GM19025 (cell line): ENCODE measurements around the gene LCP1.
A peak's percentile ranks its signal among the peaks of the same experiment; 100 is the strongest.
"Not testable (repeated sequence)": the region's sequence is repeated elsewhere in the genome, so short reads cannot be mapped to it uniquely, and the experiment has no call there.

ENCODE experiments used
- ATAC-seq: cut with Tn5 transposase; IDR thresholded peaks from one replicate; pipeline ENCODE4 v1.9.1; 2021; ENCODE audit warnings: mild to moderate bottlenecking, low read depth, moderate library complexity; ENCODE audit not compliant: unreplicated experiment

LCP1 gene

DNA sequence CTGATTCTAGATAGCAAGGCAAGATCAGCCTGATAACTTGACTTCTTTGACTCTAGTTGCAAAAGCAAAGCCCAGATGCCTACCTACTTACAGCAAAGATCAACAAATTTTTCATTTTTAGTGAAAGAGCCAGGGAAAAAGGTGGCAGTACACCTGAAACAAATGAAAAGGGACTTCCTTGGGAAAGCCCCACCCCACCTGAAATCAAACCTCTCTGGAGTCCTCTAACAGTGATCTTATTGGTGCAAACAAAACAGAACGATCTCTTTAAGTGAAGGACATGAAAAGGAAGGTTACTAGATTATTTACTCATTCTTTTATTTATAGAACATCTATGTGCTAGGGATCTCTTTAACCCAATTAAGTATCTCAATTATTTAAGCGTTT lies 507 bp upstream of the LCP1 start:
- ATAC-seq = no peak

DNA sequence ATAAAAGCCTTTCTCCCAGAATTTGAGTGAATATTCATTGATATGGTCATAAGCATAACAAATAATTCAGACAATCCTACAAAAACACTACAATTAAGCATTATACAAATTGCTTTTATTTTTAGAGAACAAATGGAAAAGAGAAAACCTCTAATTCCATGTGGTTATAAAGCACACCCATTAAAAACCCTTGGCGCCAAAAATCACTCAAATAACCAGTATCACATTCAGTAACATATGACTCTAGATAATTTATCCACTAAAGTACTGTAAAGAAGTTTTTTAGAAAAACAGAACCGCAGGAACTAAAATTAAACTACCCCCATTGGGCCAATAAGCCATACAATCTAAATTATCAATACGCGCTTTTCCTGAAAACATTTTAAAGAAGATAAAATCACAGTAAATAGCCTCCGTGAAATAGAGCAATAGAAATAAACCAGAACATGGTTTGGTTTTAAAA lies 569 bp downstream of the LCP1 start:
- no peak for ATAC-seq

DNA sequence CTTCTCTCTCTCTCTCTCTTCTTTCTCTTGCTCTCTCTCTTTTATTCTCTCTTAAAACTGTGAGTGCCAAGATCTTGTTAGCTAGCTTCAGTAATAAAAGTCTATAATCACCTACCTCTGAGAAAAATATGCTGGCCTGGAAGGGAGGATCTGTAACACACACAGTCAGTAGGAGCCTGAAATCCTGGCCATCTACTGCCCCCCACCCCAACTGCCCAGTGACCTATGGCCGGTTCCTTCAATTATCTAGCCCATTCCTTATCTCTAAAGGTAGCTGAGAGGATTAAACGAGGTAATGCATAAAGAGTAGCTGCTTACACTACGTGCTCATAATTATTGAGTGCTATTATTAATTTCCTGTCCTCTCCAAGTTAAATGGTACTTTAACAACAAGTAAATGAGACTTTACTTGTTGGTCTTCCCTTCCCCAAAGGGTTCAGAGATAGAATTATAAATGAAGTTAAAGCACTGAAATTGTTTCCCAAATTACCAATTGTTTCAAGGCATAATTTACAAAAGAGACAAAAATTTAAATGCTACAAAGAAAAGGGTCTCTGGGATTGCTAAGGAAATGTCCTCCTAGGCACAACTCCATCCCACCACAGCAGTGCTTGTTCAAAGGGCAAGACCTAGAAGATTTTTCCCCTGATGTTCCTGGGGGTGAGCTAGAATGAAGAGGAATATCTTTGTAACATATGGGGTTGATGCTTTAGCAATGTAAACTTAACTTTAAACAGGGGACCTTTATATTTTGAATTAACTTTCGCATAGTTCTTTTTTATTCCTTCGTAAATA lies 1.8 kb downstream of the LCP1 start:
- ATAC-seq = no peak

DNA sequence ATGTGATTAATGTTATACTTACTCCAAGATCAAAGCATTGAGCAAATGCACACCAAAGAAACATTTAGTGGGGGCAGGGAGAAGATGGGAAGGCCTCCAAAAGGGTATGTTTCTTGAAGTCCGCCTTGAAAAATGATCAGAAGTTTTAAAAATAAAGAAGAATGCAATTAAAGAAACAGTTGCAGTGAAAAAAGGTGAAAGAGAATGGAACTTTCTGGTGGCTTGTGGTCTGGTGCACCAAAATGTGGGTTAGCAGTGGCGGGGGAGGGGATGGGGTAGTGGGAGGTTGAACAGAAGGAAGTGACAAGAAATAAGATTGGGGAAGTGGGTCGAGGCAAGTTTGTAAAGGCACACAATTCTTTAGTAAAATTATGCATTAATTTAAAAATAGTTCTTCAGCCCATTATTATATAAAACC lies 2.5 kb downstream of the LCP1 start:
- no peak for ATAC-seq

DNA sequence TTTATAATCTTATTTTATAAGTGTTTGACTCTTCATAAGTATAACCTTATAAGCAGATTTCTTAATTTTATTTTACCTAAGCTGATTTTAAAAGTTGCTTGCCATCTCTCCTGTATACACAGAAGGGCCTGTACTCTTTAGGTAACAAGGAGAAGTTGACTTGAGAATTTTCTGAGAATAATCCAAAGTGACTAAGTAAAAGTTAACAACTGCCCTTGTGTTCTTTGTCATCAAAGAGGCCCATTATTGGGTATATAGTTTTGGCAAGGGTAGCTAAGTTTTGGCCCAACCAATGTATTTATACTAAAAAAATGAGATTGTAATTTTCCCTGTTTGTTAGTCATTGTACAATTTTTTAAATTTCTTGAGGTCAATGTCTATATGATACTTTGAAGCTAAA lies 3.2 kb downstream of the LCP1 start:
- ATAC-seq = no peak

DNA sequence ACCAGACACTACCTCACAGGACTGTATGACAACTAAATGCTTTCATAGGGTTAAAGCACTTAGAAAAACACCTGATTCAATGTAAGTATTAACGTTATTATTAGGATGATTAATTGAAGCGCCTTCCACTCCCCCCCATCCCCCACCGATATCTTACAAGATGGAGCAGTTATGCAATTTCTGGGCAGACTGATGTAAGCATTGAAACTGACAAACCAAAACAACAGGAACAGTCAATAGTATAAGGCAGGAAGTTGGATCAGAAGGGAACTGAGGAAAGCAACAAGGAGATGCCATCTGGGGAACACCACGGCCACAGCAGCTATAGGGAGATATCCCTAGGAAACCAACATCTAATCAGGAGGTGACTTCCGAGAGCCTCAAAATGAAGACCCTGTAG lies 3.8 kb downstream of the LCP1 start:
- no peak for ATAC-seq

DNA sequence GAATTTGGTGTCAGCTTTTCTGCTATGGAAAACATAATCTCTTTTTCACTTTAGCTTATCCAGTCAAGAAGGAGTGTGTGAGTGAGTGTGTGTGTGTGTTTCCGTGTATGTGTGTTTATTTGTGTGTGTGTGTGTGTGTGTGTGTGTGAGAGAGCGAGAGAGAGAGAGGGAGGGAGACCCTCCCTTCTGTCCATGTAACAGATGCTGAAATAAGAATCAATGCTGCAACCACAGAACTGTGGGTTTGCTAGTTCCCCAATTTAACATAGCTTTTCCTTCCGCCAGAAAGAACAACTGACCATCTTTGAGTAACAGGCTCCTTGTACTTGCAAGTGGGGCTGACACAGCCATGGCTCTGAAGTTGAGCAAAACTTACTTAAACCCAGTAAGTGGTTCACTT lies 5.2 kb downstream of the LCP1 start:
- peak; percentile 37 for ATAC-seq

DNA sequence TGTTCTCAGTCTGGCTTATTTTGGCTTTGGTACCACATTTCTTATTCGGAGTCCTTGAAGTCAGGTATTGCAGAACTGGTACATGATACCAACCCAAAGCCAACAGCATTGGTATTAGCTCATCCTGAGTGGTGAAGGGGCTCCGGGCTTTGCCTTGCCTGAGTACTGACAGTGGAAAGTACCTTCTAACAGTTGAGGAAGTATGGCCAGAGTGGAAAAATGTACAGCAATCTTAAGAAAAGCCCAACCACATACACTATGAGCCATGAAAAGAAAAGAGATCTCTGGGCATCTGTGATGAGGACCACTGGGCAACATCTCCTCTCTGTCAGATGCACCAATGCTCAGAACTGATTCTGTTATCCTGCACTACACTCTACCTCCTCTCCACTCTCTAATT lies 8.3 kb downstream of the LCP1 start:
- no peak for ATAC-seq

DNA sequence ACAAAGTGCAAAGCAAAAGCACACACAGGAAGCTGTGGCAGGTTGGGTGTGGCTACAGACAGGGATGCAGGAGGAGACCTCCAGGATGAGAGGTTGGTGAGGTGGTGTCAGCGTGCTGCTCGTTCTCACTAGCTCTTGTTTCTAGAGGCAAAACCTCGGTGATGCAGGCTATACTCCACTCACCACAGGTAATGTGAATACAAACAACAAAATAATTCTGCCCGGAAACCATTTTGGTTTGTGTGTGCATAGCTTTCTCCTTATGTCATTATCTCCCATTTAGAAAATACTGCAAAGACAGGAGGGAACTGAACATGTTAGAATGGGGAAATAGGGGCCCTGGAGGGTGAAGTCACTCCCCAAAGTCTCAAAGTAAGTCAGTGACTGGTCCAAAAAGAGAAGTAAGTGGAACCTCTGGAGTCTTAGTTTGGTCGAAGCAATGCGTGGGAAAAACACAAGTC lies 9.4 kb downstream of the LCP1 start:
- no peak for ATAC-seq

DNA sequence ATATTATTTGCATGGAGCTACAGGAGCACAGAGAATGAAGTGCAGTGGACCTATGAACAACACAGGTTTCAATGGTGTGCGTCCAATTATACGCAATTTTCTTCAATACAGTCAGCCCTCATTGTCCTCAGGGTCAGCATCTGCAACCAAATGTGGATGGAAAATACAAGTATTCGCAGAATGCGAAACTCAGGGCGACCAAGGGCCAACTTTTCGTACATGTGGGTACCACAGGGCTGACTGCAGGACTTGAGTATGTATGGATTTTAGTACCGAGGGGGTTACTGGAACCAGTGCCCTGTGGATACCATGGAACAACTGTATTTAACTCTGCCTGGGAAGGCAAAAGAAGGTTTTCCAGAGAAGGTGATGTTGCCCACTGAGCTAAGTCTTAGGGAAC lies 10.2 kb downstream of the LCP1 start:
- ATAC-seq = no peak

DNA sequence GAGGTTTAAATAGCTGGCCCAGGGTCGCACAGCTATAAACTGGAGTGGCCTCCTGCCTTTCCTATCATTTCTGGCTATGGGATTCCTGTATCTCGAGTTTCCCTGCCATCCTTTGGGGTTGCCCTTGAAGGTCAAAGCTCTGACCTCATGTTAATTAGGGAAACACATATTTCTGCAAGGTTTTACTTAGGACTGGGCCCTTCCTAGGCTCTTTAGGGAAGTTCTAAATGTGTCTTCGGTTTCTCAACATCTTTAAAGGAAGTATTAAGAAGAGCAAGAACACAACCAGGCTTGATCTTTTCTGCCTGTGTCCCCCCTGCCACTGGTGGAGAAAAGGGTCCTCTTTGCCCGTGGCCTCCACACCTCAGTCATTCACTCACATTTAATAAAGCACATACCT lies 10.8 kb downstream of the LCP1 start:
- no peak for ATAC-seq

DNA sequence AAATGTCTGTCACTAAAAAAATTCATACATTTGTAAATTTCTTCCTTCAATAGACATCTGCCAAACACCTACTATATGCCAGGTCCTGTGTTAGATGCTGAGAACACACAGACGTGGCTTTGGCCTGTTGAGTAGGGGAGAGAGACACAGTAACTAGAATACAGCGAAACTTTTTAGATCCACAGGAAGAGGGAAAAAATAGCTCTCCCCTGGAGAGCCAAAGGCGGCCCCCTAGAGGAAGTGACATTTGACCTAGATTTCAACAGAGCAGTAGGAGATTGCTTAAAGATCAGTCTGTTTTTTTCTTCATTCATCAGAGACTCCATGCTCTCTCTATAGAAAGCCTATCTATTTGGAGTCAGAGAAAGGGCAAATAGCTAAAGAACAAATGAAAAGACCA lies 11.3 kb downstream of the LCP1 start:
- ATAC-seq = no peak

DNA sequence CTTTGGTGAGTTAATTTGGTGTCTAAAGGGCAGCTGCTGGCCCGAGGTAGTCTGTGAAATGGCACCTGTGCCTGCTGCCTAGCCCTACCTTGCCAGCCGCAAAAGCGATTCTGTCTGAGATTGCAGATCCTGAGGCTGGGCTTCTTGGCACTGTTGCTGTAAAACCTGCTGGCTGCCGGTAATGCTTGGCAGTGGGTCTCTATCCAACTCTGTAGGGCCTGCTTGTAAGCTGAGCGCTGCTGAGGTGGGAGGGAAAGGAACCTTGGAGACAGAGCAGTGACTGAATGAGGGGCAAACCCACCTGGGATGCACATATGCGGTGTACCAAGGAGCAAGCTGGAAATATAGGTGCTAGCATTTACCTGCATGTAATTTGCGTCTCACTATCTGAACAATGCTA lies 11.7 kb downstream of the LCP1 start:
- ATAC-seq = no peak

DNA sequence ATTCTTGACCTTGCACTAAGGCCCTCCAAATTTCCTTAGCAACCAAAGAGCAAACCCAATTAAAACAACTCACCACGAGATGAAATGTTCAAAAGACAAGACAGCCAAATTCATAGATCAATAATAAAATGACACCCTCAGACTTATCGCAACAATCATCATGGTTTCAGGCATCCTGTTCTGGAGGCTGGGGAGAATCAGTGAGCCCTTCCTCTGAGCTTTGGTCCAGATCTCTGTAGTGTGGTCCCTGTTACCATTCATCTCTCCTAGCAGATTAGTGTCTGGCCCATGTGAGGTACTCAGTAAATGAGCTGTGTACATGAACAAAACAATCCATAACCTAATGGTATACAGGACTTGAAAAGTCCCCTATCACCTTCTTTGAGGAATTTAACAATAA lies 12.2 kb downstream of the LCP1 start:
- ATAC-seq = no peak

DNA sequence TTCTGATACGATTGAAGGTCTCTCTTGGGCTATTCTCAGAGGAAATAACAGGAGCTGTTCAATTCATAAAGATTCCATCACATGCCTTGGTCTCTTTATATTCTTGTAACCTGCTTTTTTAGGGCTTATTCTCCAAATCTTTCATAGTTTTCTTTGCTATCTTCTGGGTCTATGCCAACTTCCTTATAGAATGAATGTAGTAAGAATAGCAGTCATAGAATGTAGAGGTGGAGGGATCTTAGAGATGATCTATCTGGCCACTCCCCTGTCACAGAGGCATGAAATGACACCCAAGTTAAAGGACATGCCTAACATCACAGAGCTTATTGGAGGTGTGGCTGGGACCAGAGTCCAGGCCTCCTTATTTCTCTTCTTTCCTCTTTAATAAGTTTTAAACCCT lies 13.2 kb downstream of the LCP1 start:
- ATAC-seq = no peak

DNA sequence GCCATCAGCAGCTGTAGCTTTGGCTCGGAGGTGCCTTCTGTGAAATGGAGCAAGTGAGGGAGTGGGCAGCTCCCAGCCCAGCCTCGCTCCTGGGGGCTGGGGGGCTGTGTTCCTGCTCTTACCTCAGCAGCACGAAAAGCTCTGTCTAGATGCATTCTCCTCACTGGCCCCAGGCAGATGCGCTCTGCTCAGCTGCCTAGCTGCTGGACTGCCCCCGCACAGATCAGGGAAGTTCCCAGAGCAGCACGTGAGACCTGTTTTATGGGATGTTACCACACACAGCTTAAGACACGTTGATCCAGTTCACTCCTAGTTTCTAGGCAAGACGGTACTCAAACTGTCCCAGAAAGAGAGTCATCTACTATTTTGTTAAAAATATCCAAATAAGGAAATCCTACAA lies 13.6 kb downstream of the LCP1 start:
- peak; percentile 31 for ATAC-seq

DNA sequence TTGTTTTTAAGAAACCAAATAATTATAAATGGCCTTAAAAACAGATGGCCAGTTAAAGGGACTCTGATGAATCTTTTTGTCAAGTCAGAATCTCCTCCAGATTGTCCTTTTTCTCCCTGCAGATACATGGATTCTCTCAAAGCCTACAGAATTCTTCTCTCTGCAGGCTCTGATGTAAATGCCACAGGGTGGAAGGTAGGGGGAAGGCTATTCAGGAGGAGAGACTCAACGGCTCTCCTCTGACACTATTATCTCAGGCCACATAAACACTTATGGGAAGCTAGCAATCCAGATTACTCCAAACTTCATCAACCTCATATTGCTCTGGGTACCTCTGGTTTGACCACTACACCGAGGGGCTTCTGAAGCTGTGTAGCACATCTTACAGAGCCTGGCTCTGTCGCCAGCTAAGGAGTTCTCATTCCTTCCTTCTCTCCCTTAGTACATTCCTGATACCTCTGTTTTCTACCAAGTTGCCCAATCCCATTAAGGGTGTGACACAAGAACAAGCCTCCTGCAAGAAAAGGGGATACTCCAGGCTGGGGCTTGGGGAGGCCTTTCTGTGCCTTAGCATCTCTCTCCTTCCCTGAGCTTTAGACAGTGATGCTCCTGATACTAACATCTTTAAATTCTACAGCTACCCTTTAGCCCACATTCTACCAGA lies 14.9 kb downstream of the LCP1 start:
- no peak for ATAC-seq

DNA sequence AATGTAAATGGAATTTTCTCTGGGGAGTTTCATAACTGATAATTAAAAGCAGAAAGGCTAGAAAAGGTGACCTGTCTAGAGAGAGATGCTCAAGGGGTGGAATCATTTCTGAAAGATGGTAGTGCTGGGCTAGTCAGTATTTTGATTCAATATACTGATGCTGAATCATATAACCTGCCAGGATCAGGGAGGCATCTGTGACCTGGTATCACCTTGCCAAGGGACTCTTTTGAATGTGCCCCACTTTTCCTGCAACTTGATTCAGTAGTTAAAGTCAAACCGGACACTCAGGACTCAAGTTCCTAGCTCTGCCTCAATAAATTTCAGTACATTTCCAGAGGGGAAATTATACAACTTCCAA lies 15.8 kb downstream of the LCP1 start:
- ATAC-seq = no peak

DNA sequence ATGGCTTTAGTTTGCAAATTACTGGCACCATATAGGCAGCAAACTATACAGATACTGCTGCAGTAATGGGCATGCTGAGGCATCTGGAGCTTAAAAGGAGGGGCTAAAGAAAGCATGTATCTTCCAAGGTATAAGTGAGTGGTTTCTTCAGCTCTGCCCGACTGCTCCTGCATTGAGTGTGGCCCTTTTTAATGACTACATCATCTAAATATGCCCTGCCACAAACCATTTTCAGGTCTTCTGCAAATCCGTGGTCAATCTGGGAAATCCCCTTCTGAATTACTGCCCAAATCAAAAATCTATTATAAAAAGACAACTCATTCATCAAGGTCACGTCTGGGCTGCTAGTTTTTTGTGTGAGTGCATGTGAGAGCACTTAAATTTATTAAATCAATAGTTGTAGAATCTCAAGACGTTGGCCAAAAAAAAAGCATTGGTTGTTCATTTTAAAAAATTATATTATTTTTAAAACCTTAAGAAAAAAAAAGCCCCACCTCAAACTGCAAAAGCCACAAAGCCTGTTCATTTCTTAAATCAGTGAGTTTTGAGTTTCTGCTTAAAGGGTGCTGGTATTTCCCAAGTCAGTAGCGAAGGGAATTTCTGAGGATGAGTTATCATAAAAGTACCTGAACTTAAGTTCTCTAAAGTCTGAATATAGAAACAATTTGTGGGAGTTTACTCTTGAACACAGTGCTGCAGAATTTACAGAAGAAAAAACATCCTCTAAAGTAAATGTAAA lies 16.3 kb downstream of the LCP1 start:
- no peak for ATAC-seq

DNA sequence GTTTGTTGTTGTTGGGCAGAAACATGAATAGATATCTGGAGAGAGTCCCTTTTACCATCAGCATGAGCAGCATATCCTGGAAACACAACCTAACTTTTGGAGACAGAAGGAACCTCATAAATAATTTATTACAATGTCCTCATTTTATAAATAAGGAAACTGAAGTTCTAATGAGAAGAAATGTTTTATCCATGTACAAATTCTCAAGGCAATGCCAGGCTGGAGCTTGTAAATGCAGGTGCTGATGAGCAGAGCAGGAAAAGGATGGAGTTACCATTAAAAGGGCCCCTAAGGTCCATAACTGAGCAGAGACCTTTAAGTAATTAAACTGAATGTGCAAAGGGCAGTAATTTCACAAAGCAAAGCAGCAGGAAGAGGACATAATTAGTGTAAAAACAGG lies 17.3 kb downstream of the LCP1 start:
- ATAC-seq = no peak

DNA sequence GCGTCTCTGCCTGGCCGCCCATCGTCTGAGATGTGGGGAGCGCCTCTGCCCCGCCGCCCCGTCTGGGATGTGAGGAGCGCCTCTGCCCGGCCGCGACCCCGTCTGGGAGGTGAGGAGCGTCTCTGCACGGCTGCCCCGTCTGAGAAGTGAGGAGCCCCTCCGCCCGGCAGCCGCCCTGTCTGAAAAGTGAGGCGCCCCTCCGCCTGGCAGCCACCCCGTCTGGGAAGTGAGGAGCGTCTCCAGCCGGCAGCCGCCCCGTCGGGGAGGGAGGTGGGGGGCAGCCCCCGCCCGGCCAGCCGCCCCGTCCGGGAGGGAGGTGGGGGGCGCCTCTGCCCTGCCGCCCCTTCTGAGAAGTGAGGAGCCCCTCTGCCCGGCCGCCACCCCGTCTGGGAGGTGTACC lies 19.2 kb downstream of the LCP1 start:
- not testable (repeated sequence) for ATAC-seq
